HG03135 (cell line): ENCODE measurements around the gene APOL6.
"Not testable (repeated sequence)": the region's sequence is repeated elsewhere in the genome, so short reads cannot be mapped to it uniquely, and the experiment has no call there.

Experiments used
- ATAC-seq: cut with Tn5 transposase; IDR thresholded peaks from one replicate; pipeline ENCODE4 v1.9.1; 2021; ENCODE audit warnings: mild to moderate bottlenecking, moderate library complexity; ENCODE audit not compliant: unreplicated experiment

Gene APOL6

DNA sequence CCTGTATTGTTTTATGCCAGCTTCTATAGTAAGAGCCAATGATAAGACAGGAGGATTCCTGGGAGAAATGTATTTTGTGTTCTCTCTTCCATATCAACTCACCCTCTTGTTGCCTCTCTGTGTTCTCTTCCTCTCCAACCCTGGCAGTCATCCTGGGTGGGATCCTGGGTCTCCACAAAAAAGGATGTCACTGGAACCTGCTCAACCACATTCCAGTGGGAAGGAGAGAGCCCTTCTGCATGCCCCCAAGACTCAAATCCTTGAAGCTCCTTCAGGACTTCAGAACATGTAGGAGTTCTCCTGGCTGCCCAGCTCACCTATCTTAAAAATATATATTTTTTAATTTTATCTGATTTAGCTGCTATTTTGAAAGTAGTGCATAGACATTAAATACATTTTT, 26.1 kb downstream of the APOL6 start:
- no peak for ATAC-seq

DNA sequence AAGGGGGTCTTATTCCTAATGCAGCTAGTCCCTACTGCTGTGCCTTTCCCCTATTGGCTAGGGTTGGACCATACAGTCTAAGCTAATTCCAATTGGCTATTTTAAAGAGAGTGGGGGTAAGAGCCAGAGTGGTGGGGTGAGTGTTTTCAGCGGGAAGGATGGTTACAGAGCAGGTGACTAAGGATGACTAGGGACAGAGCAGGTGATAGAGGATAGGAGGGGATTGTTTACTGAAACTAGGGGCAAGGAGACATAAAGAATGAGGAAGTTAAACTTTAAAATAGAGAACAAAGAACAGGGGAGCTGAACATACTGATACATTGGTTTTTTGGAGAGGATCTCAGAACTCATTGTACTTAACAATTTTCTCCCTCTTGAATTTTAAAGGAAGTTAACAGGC, 27.8 kb downstream of the APOL6 start:
- ATAC-seq, result not testable (repeated sequence)

DNA sequence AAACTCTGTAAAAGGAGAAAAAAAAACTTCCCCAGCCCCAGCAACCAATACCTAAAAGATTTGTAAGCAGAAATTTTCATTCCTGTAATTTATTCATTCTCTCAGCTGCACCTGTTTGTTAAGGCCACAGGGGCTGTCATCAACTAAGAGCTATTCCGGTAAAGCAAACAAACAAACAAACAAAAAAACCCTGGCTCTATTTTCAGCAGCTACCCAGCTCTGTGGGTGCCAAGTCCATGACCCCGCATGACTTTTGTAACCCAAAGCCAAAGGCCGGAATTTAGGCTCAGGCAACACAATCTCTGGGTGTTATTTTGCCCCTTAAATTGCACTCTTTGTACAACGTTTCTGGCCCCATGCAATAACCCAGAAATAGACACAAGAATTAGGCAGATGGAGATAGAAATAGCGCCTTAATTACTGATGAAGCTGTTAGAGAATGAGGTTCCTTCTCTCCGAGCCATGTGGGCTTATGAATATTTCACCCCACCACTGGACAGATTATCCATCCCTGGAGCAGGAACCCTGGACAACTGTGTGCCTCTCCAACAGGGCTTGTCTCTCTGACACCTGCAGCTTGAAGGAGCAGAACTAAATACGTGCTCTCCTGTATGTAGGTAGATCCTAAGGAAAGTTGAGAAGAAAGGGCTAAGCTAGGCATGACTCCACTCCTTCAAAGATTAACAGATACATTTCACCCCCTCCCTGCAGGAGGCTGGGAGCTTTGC, 29.4 kb downstream of the APOL6 start:
- no peak for ATAC-seq

DNA sequence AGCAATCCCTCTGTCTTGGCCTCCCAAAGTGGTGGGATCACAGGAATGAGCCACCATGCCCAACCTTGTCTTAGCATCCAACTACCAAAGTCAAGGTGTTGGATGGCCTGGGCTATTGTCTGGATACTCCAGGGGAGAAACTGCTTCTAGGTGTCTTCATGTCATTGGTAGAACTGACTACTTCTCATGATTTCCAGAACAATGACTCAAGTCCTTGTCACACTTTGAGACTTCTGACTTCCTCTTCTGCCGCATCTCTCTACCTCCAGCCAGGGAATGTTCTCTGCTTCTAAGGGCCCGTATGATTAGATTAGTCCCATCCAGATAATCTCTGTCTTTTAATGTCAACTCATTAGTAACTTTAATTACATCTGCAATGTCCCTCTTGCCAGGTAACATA, 30.6 kb downstream of the APOL6 start:
- ATAC-seq, result no peak

DNA sequence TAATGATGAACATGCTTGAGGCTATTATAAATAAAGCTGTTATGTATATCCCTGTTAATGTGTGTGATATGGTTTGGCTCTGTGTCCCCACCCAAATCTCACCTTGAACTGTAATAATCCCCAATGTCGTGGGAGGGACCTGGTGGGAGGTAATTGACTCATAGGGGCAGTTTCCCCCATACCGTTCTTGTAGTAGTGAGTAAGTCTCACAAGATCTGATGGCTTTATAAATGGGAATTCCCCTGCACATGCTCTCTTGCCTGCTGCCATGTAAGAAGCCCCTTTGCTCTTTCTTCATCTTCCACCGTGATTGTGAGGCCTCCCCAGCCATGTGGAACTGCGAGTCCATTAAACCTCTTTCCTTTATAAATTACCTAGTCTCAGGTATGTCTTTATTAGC, 31.2 kb downstream of the APOL6 start:
- not testable (repeated sequence) for ATAC-seq

DNA sequence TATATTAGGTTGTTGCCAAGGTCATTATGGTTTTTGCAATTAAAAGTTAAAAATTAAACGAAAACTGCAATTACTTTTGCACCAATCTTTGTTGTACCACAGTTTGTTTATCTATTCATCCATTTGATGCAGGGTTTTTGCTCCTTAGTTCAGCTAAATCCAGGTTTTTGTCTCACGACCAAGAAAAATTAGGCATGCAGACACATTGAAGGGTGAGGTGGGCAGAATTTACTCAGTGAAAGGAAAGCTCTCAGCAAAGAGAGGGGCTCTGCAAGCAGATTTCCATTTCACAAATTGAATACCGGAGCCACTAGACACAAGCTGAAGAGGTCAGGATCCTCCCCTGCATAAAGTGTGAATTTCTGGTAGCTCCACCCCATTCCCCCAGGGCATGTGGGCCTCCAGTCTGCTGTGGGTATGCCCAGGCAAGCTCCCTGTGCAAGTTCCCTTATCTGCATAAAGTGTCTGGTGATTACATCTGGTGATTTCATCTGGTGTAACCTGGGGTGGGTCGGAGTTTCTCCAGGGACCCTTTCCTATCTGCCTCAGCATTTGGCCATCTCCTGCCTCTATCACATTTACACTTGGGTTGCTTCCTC, 33.3 kb downstream of the APOL6 start:
- ATAC-seq, result no peak

DNA sequence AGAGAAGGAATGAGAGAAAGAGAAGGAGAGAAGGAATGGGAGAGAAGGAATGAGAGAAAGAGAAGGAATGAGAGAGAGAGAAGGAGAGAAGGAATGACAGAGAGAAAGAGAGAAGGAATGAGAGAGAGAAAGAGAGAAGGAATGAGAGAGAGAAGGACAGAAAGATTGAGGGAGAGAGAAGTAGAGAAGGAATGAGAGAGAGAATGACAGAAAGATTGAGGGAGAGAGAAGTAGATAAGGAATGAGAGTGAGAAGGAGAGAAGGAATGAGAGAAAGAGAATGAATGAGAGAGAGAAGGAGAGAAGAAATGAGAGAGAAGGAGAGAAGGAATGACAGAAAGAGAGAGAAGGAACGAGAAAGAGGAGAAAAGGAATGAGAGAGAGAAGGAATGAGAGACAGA, 35.3 kb downstream of the APOL6 start:
- no peak for ATAC-seq

DNA sequence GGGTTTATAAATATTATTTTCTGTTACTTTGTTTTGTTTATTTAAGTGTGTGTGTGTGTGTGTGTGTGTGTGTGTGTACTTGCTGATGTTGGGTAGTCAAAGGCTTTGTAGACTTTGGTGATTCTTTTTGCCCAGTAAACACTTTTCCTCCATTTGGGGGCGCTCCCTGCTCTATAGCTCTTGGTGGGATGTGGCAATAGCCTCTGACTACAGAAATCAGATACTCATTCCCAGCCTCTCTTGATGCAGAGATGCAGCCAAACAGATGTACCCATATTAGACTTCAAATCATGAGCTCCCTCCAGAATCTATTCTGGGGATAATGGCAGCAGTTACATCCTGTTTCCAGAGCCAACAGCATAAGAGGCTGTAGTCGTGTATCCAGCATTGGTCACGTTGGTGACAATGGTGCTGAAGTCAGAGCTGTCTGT, 36.0 kb downstream of the APOL6 start:
- no peak for ATAC-seq

DNA sequence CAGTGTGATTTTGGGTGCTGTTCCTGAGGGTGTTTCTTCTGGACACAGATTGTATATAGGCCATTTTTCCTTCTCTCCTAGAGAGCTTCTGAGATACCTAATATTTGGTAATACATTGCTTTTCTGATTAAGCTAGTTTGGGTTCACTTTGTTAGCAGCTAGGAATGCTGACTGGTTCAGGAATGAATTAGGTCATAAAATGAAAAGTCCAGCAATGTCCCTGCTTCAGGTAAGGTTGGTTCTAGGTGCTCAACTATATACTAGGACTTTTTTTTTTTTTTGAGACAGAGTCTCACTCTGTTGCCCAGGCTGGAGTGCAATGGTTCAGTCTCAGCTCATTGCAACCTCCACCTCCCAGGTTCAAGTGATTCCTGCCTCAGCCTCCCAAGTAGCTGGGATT, 36.5 kb downstream of the APOL6 start:
- no peak for ATAC-seq

DNA sequence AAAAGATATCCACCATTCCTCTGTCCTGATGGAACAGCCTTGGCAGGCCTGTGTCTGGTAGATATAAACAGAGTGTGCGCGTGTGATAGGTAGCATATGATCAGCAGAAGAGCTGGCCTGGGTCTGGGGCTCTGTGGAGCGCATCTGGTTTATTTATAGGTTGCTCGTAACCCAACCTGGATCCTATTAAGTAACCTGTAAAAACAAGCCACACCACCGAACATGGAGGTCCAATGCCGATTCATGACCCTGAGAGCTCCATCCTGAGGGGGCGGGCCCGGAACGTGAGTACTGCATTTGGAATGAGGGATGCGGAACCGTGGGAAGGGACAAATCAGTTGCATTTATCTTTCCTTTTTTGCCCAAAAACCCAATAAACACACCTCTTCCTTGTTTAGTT, 37.5 kb downstream of the APOL6 start:
- ATAC-seq, result no peak

DNA sequence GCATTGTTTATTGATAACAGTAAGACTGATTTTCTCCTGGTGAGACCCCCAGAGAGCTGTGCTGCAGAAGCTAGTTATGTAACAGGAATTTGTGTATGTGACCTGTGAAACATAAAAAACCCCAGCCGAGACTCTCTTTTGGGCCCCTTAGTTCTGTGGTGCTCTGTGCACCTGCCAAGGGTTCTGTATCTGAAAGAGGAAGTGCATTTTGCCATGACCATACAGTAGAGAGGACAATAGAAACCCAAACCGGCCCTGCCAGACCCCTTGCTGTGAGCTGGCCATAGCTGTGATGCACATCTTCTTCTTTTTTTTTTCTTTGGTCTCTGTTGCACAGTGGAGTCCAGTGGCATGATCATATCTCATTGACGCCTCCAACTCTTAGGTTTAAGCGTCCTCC, 38.1 kb downstream of the APOL6 start:
- ATAC-seq, result no peak

DNA sequence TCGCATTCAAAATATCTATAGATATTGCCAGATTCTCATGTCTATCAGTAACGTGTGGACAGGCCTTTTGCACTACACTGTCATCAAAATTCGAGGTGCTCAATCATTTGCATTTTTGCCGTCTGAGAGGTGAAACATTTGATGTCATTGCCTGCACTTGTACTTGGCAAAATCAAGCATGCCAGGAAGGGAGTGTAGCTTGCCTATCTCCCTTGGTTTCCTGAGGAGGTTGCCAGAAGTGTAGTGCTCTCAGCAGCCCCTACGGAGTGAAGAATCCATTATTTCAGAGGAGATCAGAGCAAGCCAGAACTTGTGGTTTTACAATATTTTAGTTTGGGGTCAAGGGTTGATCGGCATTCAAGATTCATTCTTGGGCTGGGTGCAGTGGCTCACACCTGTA, 39.2 kb downstream of the APOL6 start:
- no peak for ATAC-seq

DNA sequence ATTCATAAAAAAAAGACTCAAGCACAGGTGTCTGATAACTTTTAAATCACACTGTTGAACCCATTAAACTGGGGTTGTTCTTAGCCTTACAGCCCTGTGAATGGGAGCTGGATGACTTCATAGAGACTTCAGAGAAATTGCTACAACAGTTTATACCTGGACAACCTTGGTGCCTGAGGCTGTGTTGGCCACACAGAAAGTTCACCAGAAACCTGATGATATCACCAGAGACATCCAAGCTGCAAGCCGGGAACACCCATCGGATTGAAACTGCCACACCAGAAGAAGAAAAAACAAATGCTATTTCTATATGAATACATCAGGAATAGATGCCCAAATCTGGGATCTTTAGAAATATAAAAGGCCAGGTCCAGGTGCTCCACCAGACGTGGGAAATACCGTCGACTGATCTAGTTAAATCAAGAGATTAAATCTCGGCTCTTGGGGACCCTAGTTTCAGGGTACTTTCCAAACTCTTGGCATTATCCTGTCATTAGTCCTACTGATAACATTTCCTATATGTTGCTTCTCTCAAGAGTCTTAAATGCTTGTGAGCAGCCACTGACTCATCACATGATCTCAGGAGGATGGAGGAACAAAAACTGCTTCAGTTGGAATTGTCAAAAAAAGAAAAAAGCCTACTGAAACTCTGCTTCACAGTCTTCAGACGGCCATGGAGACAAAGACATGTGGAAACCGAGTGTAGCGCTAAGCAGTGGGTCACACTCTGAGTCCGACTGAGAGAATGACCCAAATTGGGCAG, 40.8 kb downstream of the APOL6 start:
- ATAC-seq, result no peak

DNA sequence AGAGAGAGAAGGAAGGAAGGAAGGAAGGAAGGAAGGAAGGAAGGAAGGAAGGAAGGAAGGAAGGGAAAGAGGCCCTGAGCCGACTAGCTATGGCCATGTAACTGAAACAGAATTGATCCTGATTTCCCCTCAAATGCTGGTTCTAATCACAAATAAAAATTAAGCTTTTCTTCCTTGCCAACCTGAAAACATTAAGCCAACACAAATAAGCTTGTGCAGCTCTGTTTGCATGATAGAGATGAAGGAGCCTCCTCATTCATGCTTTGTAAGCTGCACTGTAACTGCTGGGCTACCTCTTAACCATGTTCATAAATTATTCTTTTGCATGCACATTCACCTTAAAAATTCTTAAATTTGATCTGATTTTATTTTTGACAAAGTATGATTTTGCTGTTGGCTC, 41.8 kb downstream of the APOL6 start:
- ATAC-seq, result no peak

DNA sequence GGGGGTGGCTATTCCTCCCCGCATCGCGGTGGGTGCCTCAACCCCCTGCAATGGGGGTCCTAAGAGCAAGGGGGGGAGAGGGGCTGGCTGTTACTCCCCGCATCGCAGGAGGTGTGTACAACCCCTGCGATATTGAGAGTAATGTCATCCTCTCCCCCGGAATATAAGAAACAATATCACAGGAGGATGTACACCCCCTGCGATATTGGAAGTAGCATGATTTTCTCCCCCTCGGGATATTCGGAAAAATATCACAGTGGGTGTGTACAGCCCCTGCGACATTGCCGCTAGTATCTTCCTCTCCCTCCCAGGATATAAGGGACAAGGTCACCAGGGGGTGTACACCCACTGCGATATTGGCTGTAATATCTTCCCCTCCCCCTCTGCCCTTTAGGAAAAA, 47.0 kb downstream of the APOL6 start:
- ATAC-seq, result no peak

DNA sequence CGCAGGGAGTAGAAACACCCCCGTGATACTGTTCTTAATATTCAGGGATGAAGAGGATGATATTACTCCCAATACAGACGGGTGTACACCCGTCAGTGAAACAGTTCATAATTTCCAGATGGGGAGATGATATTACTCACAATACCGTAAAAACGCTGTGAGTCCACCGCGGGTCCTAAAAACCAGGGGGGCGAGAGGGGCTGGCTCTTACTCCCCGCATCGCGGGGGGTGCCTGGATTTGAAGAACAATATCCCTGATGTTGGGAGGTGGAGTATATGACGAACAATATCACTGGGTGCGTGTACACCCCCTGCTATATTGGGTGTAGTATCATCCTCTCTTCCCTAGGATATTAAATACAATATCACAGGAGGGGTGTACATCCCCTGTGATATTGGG, 48.9 kb downstream of the APOL6 start:
- ATAC-seq, result no peak

DNA sequence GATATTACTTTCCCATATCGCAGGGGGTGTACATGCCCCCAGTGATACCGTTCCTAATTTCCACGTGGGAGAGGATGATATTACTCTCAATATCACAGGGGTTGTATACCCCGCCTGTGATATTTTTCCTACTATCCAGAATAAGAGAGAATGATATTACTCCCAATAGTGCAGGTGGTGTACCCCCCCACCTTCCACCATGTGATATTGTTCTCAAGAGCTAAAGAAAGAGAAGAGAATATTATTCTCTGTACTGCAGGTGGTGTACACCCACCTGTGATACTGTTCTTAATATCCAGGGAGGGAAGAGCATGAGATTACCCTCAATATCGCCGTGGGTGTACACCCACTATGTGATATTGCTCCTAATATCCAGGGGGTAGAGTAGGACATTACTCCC, 51.6 kb downstream of the APOL6 start:
- ATAC-seq, result not testable (repeated sequence)

DNA sequence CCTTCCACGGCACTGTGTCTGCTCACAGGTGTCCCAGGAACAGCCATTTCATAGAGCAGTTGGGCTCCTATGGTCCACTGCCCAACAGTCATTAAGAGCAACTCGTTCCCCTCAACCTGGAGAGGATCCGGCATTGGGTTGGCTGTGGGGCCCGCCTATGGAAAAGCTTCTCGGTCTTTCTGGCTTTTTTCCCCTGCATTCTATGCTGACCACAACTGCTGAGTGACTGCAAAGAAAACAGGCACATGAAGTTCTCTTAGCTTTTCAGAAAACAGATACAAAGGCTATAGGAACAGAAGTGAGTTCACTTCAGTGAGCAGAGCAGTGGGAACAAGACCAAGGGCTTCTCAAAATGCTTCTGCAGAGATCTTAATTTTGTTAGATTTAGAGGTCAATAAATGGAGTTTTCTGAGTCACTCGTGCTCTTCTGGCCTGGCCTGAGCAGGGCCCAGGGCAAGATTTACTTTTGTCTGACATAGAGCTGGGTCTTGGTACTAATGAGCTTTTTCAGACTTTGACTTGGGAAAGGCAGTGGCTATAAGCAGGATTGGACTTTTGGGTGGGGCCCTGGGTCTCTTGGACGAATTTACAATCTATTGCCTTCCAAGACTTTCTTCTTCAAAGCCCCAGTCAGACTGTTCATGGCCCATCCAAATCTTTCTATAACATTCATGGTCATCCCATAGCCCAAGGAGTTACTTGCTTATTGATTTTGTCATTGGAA, 55.8 kb downstream of the APOL6 start:
- no peak for ATAC-seq

DNA sequence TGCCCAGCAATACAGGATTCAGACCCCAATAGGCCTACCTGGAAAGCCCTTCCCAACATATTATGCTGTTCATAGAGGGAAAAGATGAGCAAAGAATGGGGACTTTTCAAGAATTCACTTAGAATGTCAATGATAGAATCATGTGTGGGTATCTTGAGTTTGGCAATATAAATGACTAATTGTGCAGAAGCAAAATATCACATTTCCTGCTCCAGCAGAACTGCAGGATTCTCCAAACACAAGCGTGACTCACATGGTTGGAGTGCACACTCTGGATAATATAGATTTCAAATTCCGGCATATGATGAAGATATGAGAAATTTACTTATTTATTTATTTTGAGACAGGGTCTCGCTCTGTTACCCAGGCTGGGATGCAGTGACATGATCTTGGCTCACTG, 56.9 kb downstream of the APOL6 start:
- no peak for ATAC-seq

DNA sequence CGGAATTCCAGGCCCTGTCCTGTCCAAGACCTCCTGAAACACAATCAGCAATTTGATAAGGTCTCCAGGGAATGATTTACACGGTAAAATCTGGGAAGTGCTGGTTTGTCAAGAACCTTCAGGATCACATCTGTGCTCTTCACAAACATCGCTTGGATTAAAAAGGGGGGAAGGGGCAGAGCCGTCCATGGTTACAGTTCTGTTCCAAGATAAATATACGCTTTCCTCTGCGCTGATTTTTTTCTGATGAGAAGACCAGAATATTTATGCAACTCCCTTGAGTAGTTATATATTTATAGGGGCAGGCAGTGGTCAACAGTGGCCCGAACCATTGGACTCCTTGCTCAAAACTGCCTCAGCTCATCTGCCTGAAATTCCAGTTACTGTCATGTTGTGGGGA, 60.2 kb downstream of the APOL6 start:
- no peak for ATAC-seq

DNA sequence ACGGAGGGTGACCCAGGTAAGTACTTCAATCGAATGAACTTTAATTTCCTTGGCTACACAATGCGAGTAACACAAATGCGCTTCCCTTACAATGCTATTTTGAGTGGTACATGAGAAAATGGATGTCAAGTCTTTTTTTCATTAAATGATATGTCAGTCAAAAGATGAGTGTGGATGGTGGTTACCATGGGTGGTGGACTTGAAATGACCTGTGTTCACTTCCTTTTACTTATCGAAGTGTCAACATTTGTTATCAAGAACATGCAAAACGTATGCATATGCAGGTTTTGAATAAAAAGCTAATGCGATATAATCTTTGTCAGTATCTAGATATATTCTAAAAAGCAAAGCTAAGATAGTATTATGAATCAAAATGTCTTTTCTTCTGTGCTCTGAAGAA, 60.7 kb downstream of the APOL6 start:
- no peak for ATAC-seq

DNA sequence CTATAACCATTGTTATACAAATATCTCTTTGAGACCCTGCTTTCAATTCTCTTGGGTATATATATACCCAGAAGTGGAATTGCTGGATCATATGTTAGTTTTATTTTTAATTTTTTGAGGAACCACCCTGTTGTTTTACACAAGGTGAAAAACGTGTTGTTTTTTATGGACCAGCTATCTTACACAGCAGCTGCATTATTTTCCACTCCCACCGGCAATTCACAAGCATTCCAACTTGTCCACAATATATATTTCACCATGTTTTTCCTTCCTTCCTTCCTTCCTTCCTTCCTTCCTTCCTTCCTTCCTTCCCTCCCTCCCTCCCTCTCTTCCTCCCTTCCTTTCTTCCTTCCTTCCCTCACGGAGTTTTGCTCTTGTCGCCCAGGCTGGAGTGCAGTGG, 63.1 kb downstream of the APOL6 start:
- ATAC-seq, result no peak
